ENCODE results near the gene ACTL8. TPM values are rescaled to one million over a fixed set of nuclear protein-coding genes. Genes with fewer than 3 reads are reported as not detected.

Gene ACTL8
- total RNA-seq (not detected), polyA plus RNA-seq (not detected)
- long read RNA-seq, donor 1 = 0 reads
- long read RNA-seq, donor 2 = 0 reads
- long read RNA-seq, donor 3 = 0 reads

DNA sequence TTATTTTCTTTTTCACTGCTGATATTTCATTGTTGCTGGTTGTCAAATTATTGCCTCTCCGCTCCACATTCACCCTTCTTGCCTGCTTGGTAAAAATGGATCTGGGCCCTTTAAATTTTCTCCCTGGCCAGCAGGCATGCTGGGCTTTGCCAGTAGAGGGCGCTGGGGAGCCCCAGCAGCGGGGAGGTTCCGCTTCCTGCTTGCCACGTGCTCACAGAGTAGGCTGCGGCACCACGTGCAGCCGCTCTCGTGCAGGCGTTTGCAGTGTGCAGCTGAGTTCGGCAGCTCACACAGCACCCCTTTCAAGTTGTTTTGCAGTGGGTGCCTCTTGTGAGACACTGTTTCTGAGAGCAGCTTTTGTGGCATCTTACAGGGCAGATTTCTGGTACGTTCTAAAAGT lies at the start of gene ACTL8:
ACTL8 (plus strand) TSS at position 214 of the 400 bp plus-strand sequence. CDS start 67,676 bp downstream, outside the sequence.
- no peaks in the 10 kb centered on the region for H3K27me3 ChIP-seq
- H3K4me1 ChIP-seq = no peaks in the 10 kb centered on the region
- no peak within 1 kb of the TSS for H3K4me3 ChIP-seq
- H3K9me3 ChIP-seq = peaks cover 0 to 60% (median 36%) of the 10 kb centered on the region in 12 donors
- 52 to 61% (median 59%) methylated on average over 12 of the region's 12 CpGs for WGBS, 4 donors
- intact Hi-C loops (cut with DNase I) = no loop called here
- H3K27ac ChIP-seq = no peak within 1 kb of the TSS
- ATAC-seq (no peak), DNase-seq (peak in 1 of 5 donors; percentile 33)
- TF ChIP-seq POLR2A (IDR thresholded peaks at IDR 0.05) = no peak
- TF ChIP-seq, protein P1, sequence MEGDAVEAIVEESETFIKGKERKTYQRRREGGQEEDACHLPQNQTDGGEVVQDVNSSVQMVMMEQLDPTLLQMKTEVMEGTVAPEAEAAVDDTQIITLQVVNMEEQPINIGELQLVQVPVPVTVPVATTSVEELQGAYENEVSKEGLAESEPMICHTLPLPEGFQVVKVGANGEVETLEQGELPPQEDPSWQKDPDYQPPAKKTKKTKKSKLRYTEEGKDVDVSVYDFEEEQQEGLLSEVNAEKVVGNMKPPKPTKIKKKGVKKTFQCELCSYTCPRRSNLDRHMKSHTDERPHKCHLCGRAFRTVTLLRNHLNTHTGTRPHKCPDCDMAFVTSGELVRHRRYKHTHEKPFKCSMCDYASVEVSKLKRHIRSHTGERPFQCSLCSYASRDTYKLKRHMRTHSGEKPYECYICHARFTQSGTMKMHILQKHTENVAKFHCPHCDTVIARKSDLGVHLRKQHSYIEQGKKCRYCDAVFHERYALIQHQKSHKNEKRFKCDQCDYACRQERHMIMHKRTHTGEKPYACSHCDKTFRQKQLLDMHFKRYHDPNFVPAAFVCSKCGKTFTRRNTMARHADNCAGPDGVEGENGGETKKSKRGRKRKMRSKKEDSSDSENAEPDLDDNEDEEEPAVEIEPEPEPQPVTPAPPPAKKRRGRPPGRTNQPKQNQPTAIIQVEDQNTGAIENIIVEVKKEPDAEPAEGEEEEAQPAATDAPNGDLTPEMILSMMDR (IDR thresholded peaks at IDR 0.05) = peak in 1 of 12 donors; percentile 7
- no peaks in the 10 kb centered on the region for H3K36me3 ChIP-seq

- no peak for TF ChIP-seq POLR2A (IDR thresholded peaks at IDR 0.05)
- TF ChIP-seq, protein P1 (IDR thresholded peaks at IDR 0.05) = no peak
- ATAC-seq = no peak
- no peaks in the 10 kb centered on the region for H3K27me3 ChIP-seq
- 67 to 76% (median 68%) methylated on average over 10 of the region's 10 CpGs for WGBS, 4 donors
- H3K4me3 ChIP-seq = no peak overlapping the region
- H3K27ac ChIP-seq = no peak overlapping the region
- no peaks in the 10 kb centered on the region for H3K36me3 ChIP-seq
- intact Hi-C loops (cut with DNase I) = no loop called here
- peaks cover 0 to 13% (median 0%) of the 10 kb centered on the region in 12 donors for H3K9me3 ChIP-seq
- H3K4me1 ChIP-seq = no peaks in the 10 kb centered on the region
- peak in 1 of 5 donors; percentile 2 for DNase-seq
These were observed 48.7 kb upstream of the ACTL8 start for GRCh38 chr1:17706445-17706844.

DNA sequence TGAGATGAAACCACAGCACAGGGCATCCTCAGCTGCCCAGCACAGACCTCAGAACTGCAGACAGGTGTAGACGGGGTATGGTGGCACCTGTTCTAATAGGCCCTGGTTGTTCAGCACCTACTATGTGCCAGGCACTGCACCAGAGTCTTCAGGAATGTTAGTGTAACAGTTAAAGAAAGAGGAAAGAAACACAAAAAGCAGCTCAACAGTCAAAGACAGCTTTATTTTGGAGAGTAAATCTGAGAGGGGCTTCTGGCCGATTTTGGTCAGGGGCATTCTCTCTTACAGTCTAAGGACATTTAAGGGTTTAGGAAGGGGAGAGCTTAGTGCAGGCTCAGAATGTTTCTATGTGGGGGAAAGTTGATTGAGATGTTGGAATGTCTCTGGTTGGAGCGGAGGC lies 45.2 kb upstream of the ACTL8 start:
- Histone ChIP-seq H3K9me3 (peaks cover 0 to 15% (median 0%) of the 10 kb centered on the region in 12 donors), H3K27ac (no peak overlapping the region), H3K36me3 (no peaks in the 10 kb centered on the region), H3K4me3 (no peak overlapping the region), H3K4me1 (no peaks in the 10 kb centered on the region), H3K27me3 (no peaks in the 10 kb centered on the region)
- TF ChIP-seq, protein P1 (IDR thresholded peaks at IDR 0.05) = no peak
- TF ChIP-seq POLR2A (IDR thresholded peaks at IDR 0.05) = no peak
- DNase-seq (no peak), ATAC-seq (no peak)
- intact Hi-C loops (cut with DNase I) = no loop called here
- WGBS, 4 donors = 78 to 90% (median 87%) methylated on average over 3 of the region's 3 CpGs

GRCh38 chr1:17710889-17711576 lies 44.1 kb upstream of the ACTL8 start:
- intact Hi-C loops (cut with DNase I) = no loop called here
- Histone ChIP-seq H3K9me3 (peaks cover 0 to 15% (median 0%) of the 10 kb centered on the region in 12 donors), H3K4me1 (no peaks in the 10 kb centered on the region), H3K36me3 (no peaks in the 10 kb centered on the region), H3K27me3 (no peaks in the 10 kb centered on the region), H3K27ac (no peak overlapping the region), H3K4me3 (no peak overlapping the region)
- TF ChIP-seq, protein P1 (IDR thresholded peaks at IDR 0.05) = no peak
- no peak for TF ChIP-seq POLR2A (IDR thresholded peaks at IDR 0.05)
- ATAC-seq (no peak), DNase-seq (peak in 1 of 5 donors; percentile 16)
- WGBS, 4 donors = 69 to 89% (median 74%) methylated on average over 4 of the region's 4 CpGs

Measured in heart left ventricle (tissue), 16 donors.